ENCODE results near the gene COL10A1. TPM values are rescaled to one million over a fixed set of nuclear protein-coding genes. Genes with fewer than 3 reads are reported as not detected.

Gene COL10A1
- total RNA-seq, 1 experiment from 2014 or later, result not detected

- H3K23ac ChIP-seq (ENCODE audit: insufficient read length, low read depth, low read length), result no peak overlapping the region
- no peaks in the 10 kb centered on the region for H3K79me2 ChIP-seq (ENCODE audit: insufficient read depth, low read length)
- no peaks in the 10 kb centered on the region for H4K20me1 ChIP-seq (ENCODE audit: control insufficient read depth, insufficient read depth, insufficient read length)
- no peak overlapping the region for H2BK5ac ChIP-seq (ENCODE audit: insufficient read length, low read length)
- no peak overlapping the region for H2BK12ac ChIP-seq (ENCODE audit: insufficient read length, low read depth, low read length)
- no peak overlapping the region for H4K91ac ChIP-seq (ENCODE audit: insufficient read length, low read depth, low read length)
- H2BK20ac ChIP-seq (ENCODE audit: low read depth, low read length, poor library complexity, severe bottlenecking), result no peak overlapping the region
- H3K18ac ChIP-seq (ENCODE audit: insufficient read length, low read depth, low read length), result no peak overlapping the region
- H3K9me3 Mint-ChIP-seq, result no peaks in the 10 kb centered on the region
- no peak overlapping the region for H3K4me2 ChIP-seq (ENCODE audit: insufficient read depth, insufficient read length, low read length)
- no peak overlapping the region for H4K8ac ChIP-seq (replicated peaks; ENCODE audit: insufficient read length, low read depth, low read length)
- WGBS (ENCODE audit: extremely low coverage, insufficient read length, low lambda C conversion rate), result no CpG with 5 or more reads among the region's 2 CpGs
- no peak overlapping the region for H2BK15ac ChIP-seq (ENCODE audit: low read depth, low read length)
- DNase-seq, result no peak
- H3K23me2 ChIP-seq (ENCODE audit: insufficient read length, low read depth, low read length, poor library complexity, severe bottlenecking), result no peaks in the 10 kb centered on the region
- no peak overlapping the region for H2BK120ac ChIP-seq (ENCODE audit: low read depth, low read length, poor library complexity, severe bottlenecking)
- no peaks in the 10 kb centered on the region for H3K9me3 ChIP-seq (ENCODE audit: control insufficient read depth, low read depth, low read length)
- no peaks in the 10 kb centered on the region for H3K79me1 ChIP-seq (ENCODE audit: insufficient read depth, low read depth, low read length, poor library complexity, severe bottlenecking)
- H3K27me3 ChIP-seq (ENCODE audit: insufficient read depth, low read length), result no peaks in the 10 kb centered on the region
- H3K4me1 Mint-ChIP-seq, result peaks cover 16 to 19% of the 10 kb centered on the region in 2 experiments
- no peaks in the 10 kb centered on the region for H3K27me3 Mint-ChIP-seq (ENCODE audit: low read depth)
- H3K4me3 Mint-ChIP-seq, result no peak overlapping the region
- no peaks in the 10 kb centered on the region; the same call in 1 of the 2 replicates for H3K4me1 ChIP-seq (ENCODE audit: insufficient read depth, low read length)
- no peak overlapping the region for H4K5ac ChIP-seq (ENCODE audit: insufficient read length, low read depth, low read length)
- H2AK5ac ChIP-seq (ENCODE audit: insufficient read length, low read length), result no peak overlapping the region
- H3K9ac ChIP-seq (ENCODE audit: extremely low read depth, insufficient read length, low read length), result no peak overlapping the region
- H3K56ac ChIP-seq (ENCODE audit: insufficient read length, low read depth, low read length), result no peak overlapping the region
- H3K27ac ChIP-seq (ENCODE audit: insufficient read length, low read depth, low read length), result no peak overlapping the region
- H3T11ph ChIP-seq (ENCODE audit: low read length), result no peak overlapping the region
- H3K27ac Mint-ChIP-seq, result no peak overlapping the region
- no peak overlapping the region for H3K4ac ChIP-seq (ENCODE audit: low read depth, low read length)
- no peak overlapping the region for H2AFZ ChIP-seq (ENCODE audit: low read length)
- no peak for TF ChIP-seq CTCF (conservative IDR thresholded peaks at IDR 0.05)
- peaks cover 26 to 65% (median 54%) of the 10 kb centered on the region in 3 experiments; a peak in 6 of 7 replicates for H3K36me3 Mint-ChIP-seq (ENCODE audit: insufficient read depth in 1 of 3, low read depth in 3 of 3)
- H3K14ac ChIP-seq (ENCODE audit: insufficient read depth, low read length), result no peak overlapping the region
Measured at GRCh38 chr6:116113386-116113785, 12.5 kb downstream of the COL10A1 start.
